OCI-LY7 (cell line): ENCODE results near the gene FUBP3.

ENCODE experiments used
- CTCF ChIP-seq: fragments of 200-600 bp; sonication (generic); conservative IDR thresholded peaks from 2 replicates; pipeline ENCODE4 v1.5.1; 2014; ENCODE audit warnings: mild to moderate bottlenecking, antibody characterized with exemption, low read length, moderate library complexity, mixed read lengths
- EZH2phosphoT487 ChIP-seq: fragments of 200-600 bp; sonication (generic); IDR thresholded peaks from 2 replicates; pipeline ENCODE4 v1.6.1; 2018; ENCODE audit warnings: low read depth, borderline replicate concordance, mild to moderate bottlenecking, mixed run types, antibody characterized with exemption, low read length, moderate library complexity, mixed read lengths

- TF ChIP-seq CTCF: no peak
- no peak for TF ChIP-seq EZH2phosphoT487
Measured at GRCh38 chr9:130607640-130608420, 28.5 kb downstream of the FUBP3 start.
